Raji (cell line): ENCODE results near the gene CSKMT.

Source experiments
- POLR2A ChIP-seq: IDR thresholded peaks from 2 replicates; pipeline ENCODE4 v1.6.1; 2011; ENCODE audit warnings: low read depth, low read length, control low read depth; ENCODE audit not compliant: insufficient read depth

The CSKMT gene

DNA sequence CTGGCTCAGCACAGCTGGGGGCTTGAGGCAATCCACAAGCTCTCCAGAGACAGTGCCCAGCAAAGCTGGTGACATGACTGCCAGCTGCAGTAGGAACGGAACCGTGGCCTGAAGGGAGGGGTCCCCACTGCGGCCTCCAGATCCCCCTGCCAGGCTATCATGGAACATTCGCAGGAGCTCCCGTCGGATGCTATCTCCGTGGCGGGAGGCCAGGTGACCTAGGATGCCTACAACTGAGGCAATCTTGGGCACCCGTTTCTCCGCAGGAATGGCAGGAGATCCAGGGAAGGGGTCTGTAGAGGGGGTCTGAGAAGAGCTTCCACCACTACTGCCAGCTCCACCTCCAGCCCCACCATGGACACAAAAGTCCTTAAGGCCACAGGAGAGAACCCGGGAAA, 16.1 kb upstream of the CSKMT start:
- TF ChIP-seq POLR2A, result no peak

DNA sequence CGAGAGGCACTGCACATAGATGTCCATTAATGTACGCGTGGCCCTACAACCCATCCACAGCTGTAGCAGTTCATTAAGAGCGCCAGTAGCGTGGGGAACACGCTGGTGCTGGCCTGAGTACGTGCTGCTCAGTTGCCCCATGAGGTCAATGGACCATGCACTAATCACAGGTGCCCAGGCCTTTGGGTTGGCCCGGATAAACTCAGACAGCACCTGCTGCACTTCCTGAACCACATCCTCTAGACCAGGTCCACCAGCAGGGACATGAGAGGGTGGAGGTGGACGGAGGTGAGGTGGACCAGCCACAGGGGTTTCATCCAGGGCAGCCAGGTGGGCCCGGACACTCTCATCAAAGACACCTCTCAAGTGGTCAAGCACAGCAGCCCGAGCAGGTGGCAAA, 15.6 kb upstream of the CSKMT start:
- no peak for TF ChIP-seq POLR2A

DNA sequence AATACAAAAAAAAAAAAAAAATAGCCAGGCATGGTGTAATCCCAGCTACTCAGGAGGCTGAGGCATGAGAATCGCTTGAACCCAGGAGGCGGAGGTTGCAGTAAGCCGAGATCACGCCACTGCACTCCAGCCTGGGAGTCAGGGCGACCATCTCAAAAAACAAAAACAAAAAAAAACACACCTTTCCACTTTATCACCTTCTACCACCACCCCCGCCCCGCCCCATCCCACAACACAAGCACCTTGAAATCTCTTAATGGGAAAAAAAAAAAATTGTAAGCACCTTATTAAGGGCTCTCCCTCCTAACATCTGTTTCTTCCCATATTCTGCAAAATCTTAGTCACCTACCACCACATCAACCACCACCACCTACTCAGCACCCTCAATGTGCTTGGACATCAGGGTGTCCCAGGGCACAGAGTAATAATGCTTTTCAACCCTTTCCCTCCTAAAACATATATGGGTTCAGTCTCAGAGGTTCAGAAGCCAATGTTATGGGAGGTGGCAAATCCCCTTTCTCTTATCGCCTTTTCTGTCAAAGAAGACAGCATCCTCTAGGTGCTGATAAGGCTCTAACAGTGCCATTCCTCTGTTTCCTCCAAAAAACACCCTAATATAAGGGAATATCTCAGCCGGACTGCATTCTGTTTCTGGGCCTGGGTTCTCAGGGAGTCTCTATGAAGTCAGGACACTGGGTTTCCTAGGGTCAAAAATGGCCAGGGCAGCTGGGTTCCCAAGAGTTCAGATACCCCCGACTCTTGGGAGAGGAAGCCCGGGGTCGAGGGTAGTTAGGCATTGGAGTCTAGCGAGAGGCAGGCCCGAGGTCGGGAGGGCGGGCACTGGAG, 12.7 kb upstream of the CSKMT start:
- TF ChIP-seq POLR2A, result no peak

DNA sequence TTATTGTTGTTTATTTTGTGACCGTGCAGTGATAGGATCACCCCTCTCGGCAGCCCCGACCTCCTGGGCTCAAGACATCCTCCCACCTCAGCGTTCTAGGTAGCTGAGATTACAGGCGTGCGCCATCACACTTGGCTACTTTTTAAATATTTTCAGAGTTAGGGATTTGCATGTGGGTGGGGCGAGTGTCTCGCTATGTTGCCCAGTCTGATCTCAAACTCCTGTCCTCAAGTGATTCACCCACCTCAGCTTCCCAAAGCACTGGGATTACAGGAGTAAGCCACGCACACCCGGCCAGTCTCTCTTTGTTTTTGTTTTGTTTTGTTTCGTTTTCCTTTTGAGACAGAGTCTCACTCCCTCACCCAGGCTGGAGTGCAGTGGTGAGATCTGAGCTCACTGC, 10.8 kb upstream of the CSKMT start:
- TF ChIP-seq POLR2A, result no peak

DNA sequence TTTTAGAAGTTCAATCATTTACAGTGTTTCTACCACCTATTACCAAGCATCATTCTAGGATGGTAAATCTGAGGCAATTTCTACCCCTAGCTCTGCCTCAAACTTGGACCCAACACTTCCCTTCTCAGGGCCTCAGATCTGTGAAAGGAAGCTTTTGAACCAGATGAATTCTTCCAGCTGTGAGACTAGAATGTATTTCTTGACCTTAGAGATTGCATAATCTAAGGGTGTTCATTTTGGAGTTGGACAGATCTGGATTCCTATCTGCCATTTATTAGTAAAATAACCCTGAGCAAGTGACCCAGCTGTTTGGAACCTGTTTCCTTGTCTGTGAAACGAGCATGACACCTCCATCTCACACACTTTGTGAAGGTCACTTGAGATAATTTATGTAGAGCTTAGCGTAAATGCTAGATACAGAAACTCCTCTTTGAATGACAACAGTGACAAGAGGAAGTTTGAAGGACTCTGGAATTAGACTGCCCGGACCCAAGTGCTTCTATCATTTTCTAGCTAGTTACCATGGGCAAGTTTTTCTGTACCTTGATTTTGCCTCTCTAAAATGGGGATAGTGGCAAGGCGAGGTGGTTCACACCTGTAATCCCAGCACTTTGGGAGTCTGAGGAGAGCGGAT, 8.2 kb upstream of the CSKMT start:
- TF ChIP-seq POLR2A, result no peak

DNA sequence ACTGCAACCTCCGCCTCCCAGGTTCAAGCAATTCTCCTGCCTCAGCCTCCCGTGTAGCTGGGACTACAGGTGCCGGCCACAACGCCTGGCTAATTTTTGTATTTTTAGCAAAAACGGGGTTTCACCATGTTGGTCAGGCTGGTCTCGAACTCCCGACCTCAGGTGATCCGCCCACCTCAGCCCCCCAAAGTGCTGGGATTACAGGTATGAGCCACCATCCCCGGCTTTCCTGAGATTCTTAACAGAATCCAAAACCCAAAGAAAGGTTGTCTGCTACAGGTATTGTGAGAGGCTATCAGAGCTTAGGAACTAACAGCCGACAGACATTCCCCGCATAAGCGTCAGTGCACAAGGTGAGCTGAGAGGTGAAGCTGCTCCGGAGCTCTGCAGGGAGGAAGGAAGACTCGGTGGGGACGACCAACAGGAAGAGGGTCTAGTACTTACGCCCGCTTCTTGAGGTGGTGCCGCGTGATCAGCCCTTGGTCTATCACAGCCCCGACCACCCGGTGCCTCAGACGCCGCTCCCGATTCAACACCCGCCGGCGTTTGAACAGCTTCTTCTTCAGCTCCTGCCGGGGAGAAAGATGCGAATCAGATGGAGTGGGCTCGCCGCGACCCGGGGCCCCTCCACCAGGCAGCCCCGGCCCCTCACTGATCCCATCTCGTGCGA, 572 bp upstream of the CSKMT start:
- no peak for TF ChIP-seq POLR2A

DNA sequence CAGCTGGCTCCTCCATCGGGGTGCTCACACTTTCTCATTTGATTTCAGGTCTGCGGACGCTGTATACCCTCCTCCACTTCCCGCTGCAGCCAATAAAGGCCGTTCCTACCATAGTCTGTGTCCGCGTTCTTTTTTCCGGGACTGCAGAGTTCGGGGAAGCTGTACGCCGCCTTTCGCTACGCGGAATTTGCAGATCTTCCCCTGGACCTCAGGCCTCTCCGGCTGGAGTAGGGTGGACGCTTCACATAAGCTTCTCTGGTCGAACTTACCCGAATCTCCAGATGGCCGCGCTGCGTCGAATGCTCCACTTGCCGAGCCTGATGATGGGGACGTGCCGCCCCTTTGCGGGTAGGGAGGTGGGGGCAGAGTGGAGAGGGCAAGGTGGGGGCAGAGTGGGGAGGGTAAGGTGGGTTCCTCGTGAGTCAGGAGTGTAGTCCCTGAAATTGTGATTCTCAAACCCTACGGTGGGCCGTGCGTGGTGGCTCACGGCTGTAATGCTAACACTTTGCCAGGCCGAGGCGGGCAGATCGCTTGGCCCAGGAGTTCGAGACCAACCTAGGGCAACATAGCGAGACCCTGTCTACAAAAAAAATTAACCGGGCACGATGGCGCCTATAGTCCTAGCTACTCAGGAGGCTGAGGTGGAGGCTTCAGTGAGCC, 617 bp downstream of the CSKMT start:
- no peak; the same call in 1 of the 2 replicates for TF ChIP-seq POLR2A

DNA sequence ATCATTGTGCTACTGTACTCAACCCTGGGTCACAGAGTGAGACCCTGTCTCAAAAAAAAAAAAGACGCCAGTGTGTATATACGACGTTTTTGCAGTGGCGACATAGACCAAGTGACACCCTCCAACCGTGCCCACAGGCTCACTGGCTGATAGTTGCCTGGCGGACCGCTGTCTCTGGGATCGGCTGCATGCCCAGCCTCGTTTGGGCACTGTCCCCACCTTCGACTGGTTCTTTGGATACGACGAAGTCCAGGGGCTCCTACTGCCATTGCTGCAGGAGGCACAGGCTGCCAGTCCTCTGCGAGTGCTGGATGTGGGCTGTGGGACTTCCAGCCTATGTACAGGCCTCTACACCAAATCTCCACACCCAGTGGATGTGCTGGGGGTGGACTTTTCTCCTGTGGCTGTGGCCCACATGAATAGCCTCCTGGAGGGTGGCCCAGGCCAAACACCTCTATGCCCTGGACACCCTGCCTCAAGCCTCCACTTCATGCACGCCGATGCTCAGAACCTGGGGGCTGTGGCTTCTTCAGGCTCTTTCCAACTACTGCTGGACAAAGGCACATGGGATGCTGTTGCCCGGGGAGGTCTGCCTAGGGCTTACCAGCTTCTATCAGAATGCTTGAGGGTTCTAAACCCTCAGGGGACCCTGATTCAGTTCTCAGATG, 1.3 kb downstream of the CSKMT start:
- TF ChIP-seq POLR2A, result peak; percentile 69

DNA sequence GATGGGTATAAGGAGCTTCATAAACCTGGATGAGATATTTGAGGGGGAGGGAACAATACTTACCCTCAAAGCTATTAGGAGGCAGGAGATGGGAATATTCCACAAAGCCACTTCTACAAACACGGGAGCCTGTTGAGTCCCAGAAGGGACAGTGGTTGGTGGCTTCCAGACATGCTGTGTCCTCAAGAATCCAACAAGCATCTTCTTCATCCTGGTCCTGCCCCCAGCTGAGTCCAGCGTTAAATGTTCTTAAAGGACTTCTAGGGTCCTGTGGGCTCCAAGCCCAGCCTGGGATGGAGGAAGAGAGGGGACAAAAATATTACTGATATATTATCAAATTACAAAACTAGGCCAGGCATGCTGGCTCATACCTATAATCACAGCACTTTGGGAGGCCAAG, 2.3 kb downstream of the CSKMT start:
- TF ChIP-seq POLR2A, result peak; percentile 36; the same call in 1 of the 2 replicates

DNA sequence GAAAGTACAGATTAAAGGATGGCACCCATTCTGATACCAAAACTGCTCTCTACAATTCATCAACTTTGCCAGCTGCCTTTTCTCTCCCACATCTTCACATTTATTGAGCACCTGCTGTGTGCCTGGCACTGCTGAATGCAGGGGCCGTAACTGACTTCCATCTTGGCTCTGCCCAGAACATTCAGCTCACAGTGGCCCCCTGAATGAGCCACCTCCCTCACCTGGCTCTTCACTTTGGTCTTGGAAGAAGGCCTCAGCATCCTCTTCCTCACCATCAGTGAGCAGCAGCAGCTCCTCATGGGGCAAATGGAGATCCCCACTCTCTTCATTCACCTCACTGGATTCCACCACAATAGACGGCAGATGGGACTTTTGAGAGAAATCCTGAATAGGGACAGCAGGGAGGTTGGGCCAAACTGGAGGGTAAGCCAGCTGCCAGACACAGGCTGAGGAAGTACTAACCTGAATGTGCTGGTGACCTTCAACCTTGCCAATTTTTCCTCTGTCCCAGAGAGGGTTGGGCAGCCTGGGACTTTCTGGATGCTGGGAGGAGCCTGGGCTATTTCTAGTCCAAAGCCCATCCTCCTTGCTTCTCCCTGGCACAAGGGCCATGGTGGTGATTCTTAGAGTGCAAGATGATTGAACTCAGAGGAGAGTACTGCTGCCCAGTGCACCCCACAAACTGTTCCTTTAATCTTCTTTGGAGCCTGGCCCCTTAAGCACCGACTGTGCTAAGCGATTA, 4.5 kb downstream of the CSKMT start:
- TF ChIP-seq POLR2A, result peak; percentile 43; the same call in 1 of the 2 replicates

DNA sequence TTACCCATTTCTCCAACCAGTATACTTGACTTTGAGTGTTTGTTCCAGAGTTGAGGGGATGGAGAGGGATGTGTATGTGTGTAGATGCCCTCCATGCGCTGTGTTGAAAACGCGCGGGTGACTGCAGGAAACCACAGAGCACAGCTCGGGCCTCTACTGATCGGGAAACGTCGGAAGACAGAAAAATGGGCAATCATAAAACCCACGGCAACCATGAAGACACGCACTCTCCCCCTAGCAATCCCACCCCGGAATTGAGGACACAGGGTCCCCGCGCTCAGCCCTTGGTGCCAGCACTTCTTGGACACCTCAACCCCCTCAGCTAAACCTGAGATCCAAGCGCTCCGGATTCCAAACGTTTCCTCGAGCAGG, 6.1 kb downstream of the CSKMT start:
- TF ChIP-seq POLR2A, result no peak

DNA sequence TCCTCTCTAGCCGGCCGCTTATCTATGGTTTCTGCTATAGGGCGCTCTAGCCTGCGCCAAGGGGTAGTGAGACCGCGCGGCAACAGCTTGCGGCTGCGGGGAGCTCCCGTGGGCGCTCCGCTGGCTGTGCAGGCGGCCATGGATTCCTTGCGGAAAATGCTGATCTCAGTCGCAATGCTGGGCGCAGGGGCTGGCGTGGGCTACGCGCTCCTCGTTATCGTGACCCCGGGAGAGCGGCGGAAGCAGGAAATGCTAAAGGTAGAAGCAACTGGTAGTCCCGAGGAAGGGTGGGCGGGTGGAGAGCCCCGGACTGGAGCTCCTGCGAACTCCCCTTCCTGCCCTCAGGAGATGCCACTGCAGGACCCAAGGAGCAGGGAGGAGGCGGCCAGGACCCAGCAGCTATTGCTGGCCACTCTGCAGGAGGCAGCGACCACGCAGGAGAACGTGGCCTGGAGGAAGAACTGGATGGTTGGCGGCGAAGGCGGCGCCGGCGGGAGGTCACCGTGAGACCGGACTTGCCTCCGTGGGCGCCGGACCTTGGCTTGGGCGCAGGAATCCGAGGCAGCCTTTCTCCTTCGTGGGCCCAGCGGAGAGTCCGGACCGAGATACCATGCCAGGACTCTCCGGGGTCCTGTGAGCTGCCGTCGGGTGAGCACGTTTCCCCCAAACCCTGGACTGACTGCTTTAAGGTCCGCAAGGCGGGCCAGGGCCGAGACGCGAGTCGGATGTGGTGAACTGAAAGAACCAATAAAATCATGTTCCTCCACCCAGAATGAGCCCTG, 6.7 kb downstream of the CSKMT start, which contains the start of the genes LBHD1 and UQCC3:
Gene LBHD1 (minus strand): TSS at position 660 of the 782 bp plus-strand sequence. CDS start 2,236 bp downstream, outside the sequence.
Gene UQCC3 (plus strand): TSS at position 66 of the 782 bp plus-strand sequence. CDS start 73 bp downstream, at position 139.
- peak; percentile 87 for TF ChIP-seq POLR2A

DNA sequence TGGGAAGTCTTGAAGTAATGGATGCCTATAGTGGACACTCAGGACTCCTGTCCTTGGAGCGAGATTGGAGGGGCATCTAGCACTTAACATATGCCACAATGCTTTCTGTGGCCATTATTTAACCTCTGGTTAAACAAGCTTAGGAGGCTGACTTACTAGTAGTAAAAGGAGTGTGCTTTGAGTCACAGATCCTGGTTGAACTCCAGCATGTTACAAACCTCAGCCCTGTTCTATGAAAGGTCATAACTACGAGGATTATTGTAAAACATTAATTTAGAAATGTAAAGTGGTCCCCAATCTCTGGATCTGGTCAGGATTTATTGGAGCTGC, 8.0 kb downstream of the CSKMT start:
- TF ChIP-seq POLR2A, result 0 out of 2 replicates have a peak, but pooled peaks have one; percentile 3
